ENCODE measurements around the gene WWC1. TPM values are rescaled to one million over a fixed set of nuclear protein-coding genes. Genes with fewer than 3 reads are reported as not detected.

WWC1 gene
- total RNA-seq, 1 donor from 2014 or later: 2.2 TPM

DNA sequence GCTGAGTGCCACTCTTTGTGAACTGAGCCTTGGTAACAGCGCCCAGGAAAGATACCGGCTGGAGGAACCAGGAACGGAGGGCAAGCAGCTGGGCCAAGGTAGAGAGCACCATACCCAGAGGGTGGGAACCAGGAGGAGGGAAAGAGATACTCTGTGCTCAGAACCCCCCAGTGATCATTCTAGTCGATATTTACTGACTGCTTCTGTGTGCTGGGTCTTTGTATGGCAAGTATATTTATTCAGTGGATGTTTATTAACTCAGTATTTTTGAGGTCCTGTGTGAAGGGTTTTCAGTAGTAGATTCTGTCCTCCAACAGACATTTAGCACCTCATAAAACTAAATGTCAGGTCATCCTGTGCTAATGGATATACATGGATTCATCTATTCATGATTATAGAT is 132.5 kb downstream of the WWC1 start:
- Mint-ChIP-seq H3K36me3 (ENCODE audit: unreplicated experiment) (no peaks in the 10 kb centered on the region), H3K27ac (ENCODE audit: unreplicated experiment) (no peak overlapping the region), H3K4me3 (ENCODE audit: unreplicated experiment) (no peak overlapping the region), H3K27me3 (ENCODE audit: unreplicated experiment) (no peaks in the 10 kb centered on the region), H3K9me3 (ENCODE audit: unreplicated experiment) (no peaks in the 10 kb centered on the region), H3K4me1 (ENCODE audit: unreplicated experiment) (no peaks in the 10 kb centered on the region)
- DNase-seq (ENCODE audit: extremely low spot score, unreplicated experiment): no peak
- TF ChIP-seq, protein P1, sequence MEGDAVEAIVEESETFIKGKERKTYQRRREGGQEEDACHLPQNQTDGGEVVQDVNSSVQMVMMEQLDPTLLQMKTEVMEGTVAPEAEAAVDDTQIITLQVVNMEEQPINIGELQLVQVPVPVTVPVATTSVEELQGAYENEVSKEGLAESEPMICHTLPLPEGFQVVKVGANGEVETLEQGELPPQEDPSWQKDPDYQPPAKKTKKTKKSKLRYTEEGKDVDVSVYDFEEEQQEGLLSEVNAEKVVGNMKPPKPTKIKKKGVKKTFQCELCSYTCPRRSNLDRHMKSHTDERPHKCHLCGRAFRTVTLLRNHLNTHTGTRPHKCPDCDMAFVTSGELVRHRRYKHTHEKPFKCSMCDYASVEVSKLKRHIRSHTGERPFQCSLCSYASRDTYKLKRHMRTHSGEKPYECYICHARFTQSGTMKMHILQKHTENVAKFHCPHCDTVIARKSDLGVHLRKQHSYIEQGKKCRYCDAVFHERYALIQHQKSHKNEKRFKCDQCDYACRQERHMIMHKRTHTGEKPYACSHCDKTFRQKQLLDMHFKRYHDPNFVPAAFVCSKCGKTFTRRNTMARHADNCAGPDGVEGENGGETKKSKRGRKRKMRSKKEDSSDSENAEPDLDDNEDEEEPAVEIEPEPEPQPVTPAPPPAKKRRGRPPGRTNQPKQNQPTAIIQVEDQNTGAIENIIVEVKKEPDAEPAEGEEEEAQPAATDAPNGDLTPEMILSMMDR (IDR thresholded peaks at IDR 0.05): no peak

GRCh38 chr5:168424594-168425323 is 133.3 kb downstream of the WWC1 start:
- no peaks in the 10 kb centered on the region for H3K36me3 Mint-ChIP-seq (ENCODE audit: unreplicated experiment)
- H3K27me3 Mint-ChIP-seq (ENCODE audit: unreplicated experiment): no peaks in the 10 kb centered on the region
- DNase-seq (ENCODE audit: extremely low spot score, unreplicated experiment): no peak
- no peaks in the 10 kb centered on the region for H3K9me3 Mint-ChIP-seq (ENCODE audit: unreplicated experiment)
- H3K4me1 Mint-ChIP-seq (ENCODE audit: unreplicated experiment): no peaks in the 10 kb centered on the region
- H3K27ac Mint-ChIP-seq (ENCODE audit: unreplicated experiment): no peak overlapping the region
- TF ChIP-seq, protein P1 (IDR thresholded peaks at IDR 0.05): no peak
- H3K4me3 Mint-ChIP-seq (ENCODE audit: unreplicated experiment): no peak overlapping the region

- H3K27me3 Mint-ChIP-seq (ENCODE audit: unreplicated experiment): no peaks in the 10 kb centered on the region
- no peaks in the 10 kb centered on the region for H3K36me3 Mint-ChIP-seq (ENCODE audit: unreplicated experiment)
- TF ChIP-seq, protein P1 (IDR thresholded peaks at IDR 0.05): no peak
- H3K9me3 Mint-ChIP-seq (ENCODE audit: unreplicated experiment): no peaks in the 10 kb centered on the region
- DNase-seq (ENCODE audit: extremely low spot score, unreplicated experiment): no peak
- no peak overlapping the region for H3K4me3 Mint-ChIP-seq (ENCODE audit: unreplicated experiment)
- H3K27ac Mint-ChIP-seq (ENCODE audit: unreplicated experiment): no peak overlapping the region
- H3K4me1 Mint-ChIP-seq (ENCODE audit: unreplicated experiment): no peaks in the 10 kb centered on the region
Measured at GRCh38 chr5:168426007-168426863, 134.8 kb downstream of the WWC1 start.

DNA sequence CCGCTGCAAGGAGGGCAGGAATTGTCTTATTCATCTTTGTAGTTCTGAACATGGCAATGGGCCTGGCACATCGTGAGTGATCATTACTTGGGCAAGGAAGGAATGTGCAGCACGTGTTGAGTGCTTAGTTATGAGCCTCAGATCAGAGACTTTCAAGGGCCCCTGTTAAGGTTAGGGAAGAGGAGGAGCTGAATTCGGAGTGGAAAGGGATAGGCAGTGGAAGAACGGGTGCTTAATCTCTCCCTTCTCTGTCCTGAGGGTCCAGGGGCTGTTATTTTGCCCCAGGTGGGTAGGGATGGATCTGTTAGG is 135.4 kb downstream of the WWC1 start:
- no peaks in the 10 kb centered on the region for H3K36me3 Mint-ChIP-seq (ENCODE audit: unreplicated experiment)

GRCh38 chr5:168427224-168427623 is 135.8 kb downstream of the WWC1 start:
- Mint-ChIP-seq H3K27ac (ENCODE audit: unreplicated experiment) (no peak overlapping the region), H3K4me3 (ENCODE audit: unreplicated experiment) (no peak overlapping the region), H3K27me3 (ENCODE audit: unreplicated experiment) (no peaks in the 10 kb centered on the region), H3K4me1 (ENCODE audit: unreplicated experiment) (no peaks in the 10 kb centered on the region), H3K9me3 (ENCODE audit: unreplicated experiment) (no peaks in the 10 kb centered on the region), H3K36me3 (ENCODE audit: unreplicated experiment) (no peaks in the 10 kb centered on the region)
- no peak for DNase-seq (ENCODE audit: extremely low spot score, unreplicated experiment)
- TF ChIP-seq, protein P1 (IDR thresholded peaks at IDR 0.05): no peak

More for the DNA sequence above, 135.4 kb downstream of the WWC1 start:
- no peak for DNase-seq (ENCODE audit: extremely low spot score, unreplicated experiment)
- no peaks in the 10 kb centered on the region for H3K4me1 Mint-ChIP-seq (ENCODE audit: unreplicated experiment)
- H3K27ac Mint-ChIP-seq (ENCODE audit: unreplicated experiment): no peak overlapping the region
- no peak overlapping the region for H3K4me3 Mint-ChIP-seq (ENCODE audit: unreplicated experiment)
- TF ChIP-seq, protein P1 (IDR thresholded peaks at IDR 0.05): no peak
- no peaks in the 10 kb centered on the region for H3K27me3 Mint-ChIP-seq (ENCODE audit: unreplicated experiment)
- no peaks in the 10 kb centered on the region for H3K9me3 Mint-ChIP-seq (ENCODE audit: unreplicated experiment)
